H4 (cell line): ENCODE measurements around the gene FBXO11. TPM values are rescaled to one million over a fixed set of nuclear protein-coding genes. Genes with fewer than 3 reads are reported as not detected.
"Not testable (repeated sequence)": the region's sequence is repeated elsewhere in the genome, so short reads cannot be mapped to it uniquely, and the experiment has no call there.

Source experiments
- DNase-seq: peaks from one replicate; pipeline ENCODE4 v3.0.0-alpha.2; 2015; ENCODE audit warnings: low spot score
- total RNA-seq: library from RNA; depleted of rRNA; stranded (reverse); fragments of >200 nt; shearing (Covaris generic); gene quantifications from 2 replicates; pipeline ENCODE4 v1.2.3, GENCODE V29; 2014

The FBXO11 gene
- total RNA-seq, 1 experiment from 2014 or later, result 22.5 TPM

DNA sequence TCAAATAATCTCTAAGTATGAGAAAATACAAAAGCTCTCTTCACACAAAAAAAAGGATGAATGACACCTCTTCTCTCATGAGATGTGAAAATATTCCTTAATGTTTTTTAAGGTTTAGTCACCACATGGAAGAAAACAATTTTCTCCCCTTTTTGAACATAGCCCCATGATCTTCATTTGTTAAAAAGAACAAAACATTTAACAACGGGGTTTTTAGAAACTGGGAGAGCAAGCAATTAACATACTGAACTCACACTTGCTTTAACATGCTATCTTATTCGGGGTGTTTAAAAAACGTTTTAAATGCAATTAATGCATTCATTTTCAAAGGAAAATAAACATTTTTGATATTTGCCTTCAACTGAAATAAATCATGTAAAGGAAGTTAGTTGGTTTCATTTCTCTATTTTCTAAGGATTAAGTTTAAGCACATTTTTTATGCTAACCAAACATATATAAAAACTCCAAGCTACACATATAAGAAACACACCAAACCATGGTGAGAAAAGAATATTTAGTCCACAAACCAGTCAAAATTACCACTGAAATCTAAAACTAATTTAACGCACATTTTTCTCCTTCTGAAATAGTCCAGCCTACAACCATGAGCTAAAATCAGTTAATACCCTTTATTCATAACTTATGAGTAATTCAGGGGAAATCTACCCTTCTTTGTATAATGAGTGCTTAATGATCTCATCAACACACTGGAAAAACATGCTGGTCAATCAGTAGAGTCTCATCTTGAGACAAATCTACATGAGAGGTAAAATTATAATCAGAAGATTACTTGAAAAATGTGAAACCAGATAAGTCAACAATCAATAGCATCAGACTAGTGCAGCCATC, 8.2 kb downstream of the FBXO11 start:
- DNase-seq, result no peak

DNA sequence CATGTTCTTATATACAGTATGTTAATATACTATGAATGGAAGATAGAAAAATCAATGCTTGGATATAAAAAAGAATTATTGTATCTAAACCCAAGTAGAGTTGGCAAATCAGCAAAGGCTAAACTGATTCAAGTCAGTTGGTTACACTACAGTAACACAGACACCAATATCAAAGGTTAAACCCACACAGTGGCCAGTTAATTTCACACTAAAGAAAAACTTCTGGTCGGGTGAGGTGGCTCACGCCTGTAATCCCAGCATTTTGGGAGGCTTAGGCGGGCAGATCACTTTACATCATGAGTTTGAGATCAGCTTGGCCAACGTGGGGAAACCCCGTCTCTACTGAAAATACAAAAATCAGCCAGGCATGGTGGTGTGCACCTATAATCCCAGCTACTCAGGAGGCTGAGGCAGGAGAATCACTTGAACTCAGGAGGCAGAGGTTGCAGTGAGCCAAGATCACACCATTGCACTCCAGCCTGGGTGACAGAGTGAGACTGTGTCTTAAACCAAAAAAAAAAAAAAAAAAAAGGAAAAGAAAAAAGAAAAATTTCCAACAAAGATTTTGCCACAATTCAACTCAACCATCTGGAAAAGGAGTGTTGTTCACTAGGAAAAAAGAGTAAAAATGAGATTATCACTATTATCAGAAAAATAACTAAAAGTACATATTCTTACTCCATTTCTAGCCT, 9.0 kb downstream of the FBXO11 start:
- not testable (repeated sequence) for DNase-seq

DNA sequence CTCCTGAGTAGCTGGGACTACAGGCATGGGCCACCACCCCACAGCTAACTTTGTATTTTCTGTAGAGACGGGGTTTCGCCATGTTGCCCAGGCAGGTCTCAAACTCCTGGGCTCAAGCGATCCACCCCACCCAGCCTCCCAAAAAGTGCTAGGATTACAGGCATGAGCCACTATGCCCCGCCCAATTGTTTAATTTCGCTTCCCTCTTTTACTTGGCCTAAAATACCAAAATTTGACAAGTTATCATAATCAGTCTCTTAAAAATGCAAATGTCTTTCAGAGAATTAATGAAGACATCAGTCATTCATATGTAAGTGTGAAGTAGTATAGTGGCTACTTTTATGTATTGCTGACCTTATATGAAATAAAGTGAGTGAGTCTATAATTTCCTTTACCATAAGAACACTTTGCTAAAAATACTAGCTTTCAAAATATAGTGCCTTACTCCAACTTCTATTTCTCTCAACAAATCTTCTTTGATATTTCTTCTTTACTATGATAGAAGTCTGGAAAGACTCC, 9.8 kb downstream of the FBXO11 start:
- DNase-seq, result no peak

DNA sequence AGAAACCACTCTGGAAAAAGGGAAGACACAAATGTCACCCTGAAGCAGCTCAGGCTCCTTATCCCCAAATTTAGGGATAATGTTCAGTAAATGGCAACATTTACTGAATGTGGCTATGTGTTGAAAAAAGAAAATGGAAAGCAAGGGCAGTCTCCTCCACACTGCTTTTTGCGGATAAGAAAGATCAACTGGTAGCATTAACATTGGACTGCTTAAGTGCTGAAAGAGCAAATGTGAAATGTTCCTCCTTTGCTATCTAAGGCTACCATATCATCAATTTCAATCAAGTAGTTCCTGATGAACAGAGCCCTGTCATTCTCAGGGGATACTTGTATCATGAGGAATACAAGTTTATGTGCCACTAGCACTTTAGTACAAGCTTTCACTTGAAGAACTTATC, 12.5 kb downstream of the FBXO11 start:
- no peak for DNase-seq

DNA sequence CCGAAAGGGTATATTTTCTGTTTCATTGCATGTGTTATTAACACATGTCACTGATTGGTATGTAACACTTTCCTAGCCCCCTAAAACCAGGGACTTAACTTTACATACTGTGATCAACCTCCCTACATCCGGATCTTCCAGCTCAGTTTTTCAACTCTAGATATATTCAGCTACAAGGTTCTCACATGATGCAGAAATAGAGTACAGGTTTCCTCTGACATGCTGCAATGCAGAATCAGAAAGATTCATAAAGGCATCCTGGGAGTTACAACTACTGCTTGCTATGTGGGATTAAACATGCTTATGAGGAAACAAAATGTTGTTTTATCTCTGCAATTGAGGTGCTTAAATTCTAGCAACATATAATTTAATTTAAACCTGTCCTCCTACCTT, 14.0 kb downstream of the FBXO11 start:
- no peak for DNase-seq

DNA sequence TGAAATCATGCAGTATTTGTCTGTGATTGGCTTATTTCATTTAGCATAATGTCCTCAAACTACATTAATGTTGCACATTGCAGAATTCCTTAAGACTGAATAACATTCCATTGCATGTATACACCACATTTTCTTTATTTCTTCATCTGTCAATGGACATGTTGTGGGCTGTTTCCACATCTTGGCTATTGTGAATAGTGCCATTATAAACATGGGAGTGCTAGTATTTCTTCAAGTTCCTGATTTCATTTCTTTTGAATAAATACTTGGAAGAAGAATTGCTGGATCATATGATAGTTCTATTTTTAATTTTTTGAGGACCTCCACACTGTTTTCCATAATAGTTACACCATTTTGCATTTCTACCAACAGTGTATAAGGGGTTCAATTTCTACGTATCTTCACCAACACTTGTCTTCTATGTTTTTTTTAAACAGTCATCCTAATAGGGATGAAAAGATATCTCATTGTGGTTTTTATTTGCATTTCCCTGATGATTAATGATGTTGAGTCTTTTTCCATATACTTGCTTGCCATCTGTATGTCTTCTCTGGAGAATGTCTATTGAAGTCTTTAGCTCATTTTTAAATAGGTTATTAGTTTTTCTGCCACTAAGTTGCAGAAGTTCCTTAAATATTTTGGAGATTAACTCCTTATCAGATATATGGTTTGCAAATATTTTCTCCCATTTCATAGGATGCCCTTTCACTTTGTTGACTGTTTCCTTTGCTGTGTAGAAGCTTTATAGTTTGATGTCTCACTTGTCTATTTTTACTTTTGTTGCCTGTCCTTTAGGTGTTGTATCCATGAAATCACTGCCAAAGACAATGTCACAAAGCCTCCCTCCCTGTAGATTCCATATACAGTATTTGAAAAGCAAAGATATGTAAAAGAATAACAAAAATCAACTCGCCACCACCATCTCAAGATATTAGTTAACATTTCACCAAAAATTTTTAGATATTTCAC, 14.6 kb downstream of the FBXO11 start:
- DNase-seq, result no peak

DNA sequence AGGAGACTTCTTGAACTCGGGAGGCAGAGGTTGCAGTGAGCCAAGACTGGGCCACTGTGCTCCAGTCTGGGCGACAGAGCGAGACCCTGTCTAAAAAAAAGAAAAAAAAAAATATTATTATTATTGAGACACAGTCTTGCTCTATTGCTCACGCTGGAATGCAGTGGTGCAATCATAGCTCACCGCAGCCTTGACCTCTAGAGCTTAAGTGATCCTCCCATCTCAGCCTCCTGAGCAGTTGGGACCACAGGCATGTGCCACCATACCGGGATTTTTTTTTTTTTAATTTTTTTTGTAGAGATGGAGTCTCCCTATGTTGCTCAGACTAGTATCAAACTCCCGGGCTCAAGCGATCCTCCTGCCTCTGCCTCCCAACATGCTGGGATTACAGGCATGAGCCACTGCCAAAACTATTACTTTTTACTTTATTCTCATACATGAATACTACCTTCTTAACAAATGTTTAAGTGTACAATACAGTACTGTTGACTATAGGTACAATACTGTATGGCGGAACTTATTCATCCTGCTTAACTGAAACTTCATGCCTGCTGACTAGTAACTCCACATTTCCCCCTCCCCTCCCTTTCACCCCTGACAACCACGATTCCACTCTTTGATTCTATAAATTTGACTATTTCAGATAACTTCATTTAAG, 15.5 kb downstream of the FBXO11 start:
- DNase-seq, result no peak

DNA sequence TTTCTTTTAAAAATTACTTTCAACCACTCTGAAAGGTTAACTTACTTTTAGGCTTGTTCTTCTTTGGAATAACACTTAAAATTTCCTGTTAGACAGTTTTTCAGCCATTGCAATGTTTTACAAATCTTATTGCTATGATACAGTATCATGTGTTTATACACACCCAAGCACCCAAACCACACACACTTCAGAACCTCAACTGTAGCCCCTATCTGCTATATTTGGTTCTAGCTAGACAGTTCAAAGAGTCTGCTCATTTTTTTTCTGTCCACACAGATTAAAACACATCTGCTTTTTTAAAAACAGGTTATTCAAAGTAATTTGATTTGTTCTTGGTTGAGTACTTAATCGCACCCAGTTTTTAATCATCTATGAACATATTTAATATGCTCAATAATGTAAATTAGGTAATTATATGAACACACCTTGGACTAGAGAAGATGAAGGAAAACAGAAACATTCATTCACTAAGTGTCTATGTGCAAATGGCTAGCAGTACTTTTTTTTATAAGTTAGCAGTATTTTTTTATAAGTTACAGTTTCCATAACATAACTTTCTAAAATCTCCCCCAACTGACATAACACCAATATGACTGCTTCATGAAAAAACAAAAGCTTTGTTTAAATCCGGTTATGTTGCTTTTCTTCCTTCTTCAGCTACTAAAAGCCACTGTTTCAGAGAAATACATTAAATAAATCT, 17.6 kb downstream of the FBXO11 start:
- DNase-seq, result no peak

DNA sequence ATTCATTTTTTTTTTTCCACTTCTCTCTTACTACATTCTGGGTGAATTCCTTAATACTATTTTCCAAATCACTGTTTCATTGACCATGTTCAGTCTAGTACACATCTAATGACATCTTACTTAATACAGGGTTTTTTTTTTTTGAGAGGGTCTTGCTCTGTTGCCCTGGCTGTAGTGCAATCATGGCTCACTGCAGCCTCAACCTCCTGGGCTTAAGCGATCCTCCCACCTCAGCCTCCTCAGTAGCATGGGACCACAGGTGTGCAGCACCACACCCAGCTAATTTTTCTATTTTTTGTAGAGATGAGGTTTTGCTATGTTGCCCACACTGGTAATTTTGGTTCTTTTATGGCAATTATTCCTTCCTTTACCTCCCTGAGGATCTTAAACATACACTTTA, 29.4 kb downstream of the FBXO11 start:
- DNase-seq, result no peak

DNA sequence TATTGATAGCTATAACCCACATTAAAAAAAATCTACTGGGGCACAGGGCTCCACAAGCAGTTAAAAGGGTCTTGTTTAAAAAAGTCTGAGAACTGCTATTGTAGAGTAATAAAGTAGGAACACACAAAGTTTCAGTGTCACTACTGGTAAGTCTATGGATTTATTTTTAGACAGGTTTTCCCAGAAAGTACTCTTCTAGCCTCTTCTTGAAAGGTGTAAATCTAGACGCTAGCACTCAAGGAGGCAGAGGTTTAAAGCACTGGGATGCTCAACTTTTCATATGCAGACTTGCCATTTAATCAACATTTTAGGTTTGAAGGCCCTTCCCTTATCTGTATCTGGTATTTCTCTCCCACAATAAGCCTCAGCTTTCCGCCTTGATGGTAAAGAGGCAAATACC, 33.4 kb downstream of the FBXO11 start:
- DNase-seq, result no peak

DNA sequence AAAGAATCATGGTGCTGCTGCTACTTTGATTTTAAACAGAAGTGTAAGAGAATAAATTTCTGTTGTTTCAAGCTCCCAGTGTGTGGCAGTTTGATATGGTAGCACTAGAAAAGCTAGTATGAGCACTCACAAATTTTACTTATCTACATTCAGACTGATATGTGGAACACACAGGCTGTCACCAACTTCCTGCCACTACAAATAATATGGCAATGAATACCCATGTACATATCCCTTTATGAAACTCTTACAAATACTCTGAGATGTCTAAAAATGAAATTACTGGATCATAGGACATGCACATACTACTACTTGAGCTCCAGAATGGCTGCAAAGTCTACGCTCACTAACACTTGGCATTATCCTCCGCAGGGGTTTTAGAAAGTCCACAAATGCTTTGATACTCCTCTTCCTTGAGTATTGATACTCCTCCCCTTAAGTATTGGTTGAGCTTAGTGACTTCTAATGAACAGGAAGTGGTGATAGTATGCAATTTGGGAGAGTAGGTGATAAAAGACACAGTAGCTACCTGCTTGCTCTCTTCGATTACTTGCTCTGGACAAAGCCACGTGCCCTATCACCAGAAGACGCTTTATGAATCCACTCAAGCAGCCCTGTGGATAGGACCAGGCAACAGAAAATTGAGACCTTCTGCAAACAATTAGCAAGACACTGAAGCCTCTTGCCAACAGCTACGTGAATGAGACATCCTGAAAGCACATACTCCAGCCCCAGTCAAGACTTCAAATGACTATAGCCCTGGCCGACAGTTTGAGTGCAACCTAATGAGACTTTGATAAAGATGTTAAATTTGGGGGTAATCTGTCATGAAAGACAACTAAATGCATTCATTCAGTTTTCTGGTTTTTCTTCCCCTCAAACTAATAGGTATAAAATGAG, 35.4 kb downstream of the FBXO11 start:
- no peak for DNase-seq

DNA sequence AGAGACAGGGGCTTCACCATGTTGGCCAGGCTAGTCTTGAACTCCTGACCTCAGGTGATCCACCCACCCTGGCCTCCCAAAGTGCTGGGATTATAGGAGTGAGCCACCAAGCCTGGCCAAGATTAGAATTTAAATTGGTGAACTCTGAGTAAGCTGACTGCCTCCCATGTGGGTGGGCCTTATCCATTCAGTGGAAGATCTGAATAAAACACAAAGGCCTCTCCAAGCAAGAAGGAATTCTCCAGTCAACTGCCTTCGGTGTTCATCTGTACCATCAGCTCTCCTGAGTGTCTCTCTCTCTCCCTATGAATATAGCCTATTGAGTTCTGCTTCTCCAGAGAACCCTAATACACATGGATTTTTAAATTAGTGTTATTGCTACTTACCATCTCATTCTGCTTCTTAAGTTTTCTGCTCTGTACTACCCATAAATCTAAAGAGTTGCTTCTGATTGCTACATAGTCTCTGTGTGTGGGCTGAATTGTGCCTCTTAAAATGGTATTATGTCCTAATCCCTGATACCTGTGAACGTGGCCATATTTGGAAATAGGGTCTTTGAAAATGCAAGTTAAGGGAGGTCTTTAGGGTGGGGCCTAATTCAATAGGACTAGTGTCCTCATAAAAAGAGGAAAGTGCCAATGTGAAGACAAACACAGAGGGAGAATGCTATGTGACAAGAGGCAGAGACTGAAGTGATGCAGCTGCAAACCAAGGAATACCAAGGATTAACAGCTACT, 36.3 kb downstream of the FBXO11 start:
- DNase-seq, result no peak

DNA sequence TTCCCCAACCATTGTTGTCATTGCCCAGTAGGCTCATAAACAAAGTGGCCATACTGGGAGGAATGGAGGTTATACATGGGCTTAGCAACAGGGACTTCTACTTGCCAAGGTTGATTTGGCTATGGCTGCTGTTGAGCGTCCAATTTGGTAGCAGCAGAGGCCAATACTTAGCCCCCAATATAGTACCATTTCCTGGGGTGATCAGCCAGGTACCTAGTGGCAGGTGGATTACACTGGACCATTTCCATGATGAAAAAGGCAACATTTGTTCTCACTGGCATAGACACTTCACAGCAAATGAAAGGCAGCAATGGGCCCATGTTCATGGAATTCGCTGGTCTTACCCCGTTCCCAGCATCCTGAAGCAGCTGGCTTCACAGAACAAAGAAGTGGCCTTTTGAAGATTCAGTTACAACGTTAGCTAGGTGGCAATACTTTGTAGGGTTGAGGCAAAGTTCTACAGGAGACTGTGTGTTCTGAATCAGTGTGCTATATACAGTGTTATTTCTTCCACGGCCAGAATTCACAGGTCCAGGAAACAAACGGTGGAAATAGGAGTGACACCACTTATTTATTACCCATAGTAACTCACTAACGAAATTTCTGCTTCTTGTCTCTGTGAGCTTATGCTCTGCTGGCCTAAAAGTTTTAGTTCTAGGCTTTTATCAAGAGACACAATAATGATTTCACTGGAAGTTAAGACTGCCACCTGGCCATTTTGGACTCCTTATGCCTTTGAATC, 37.5 kb downstream of the FBXO11 start:
- DNase-seq, result no peak

DNA sequence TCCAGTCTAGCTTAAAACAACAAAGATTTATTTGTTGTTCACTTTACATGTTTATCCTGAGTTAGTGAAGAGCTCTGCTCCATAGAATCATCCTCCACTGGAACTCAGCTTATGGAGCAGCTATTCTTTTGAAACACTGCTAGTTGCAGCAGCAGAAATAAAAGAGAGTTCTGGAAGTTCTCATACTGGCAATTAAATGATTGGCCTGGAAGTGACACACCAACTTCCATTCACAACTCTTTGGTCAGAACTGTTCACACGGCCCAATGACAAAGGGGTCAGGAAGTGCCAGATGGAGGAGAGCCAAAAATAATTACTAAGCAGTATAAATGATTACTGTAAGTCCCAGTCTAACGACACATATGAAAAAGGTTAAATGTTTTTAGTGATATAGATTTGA, 39.1 kb downstream of the FBXO11 start:
- peak; percentile 53 for DNase-seq

DNA sequence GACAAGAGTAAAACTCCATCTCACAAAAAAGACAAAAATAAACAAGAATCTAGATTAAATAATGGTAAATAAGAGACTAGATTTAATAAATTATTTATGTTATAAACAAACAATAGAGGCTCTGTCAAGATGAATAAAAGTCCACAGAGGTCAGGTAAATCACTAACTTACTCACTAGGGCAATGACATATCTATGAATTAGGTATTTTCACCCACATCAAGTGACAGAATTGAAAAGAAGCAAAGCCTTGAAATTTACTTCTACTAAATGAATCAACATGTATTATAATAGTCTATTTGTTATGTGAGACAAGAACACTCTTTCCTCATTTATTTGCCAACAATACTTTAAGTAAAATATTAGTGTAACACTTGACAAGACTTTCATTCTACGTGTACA, 41.7 kb downstream of the FBXO11 start:
- no peak for DNase-seq

DNA sequence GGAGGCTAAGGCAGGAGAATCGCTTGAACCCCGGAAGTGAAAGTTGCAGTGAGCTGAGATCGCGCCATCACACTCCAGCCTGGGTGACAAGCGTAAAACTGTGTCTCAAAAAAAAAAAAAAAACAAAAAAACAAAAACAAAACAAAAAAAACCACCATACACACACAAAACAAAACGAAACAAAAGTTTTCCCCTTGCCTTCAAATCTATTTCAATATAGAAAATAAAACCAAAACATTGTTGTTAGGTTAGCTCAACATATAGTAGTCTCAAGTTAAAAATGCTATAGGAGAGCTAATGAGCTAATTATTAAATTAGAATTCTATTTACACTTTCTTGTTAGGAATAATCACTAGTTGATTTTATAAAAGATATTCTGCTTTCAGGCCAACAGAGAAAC, 43.3 kb downstream of the FBXO11 start:
- DNase-seq, result no peak

DNA sequence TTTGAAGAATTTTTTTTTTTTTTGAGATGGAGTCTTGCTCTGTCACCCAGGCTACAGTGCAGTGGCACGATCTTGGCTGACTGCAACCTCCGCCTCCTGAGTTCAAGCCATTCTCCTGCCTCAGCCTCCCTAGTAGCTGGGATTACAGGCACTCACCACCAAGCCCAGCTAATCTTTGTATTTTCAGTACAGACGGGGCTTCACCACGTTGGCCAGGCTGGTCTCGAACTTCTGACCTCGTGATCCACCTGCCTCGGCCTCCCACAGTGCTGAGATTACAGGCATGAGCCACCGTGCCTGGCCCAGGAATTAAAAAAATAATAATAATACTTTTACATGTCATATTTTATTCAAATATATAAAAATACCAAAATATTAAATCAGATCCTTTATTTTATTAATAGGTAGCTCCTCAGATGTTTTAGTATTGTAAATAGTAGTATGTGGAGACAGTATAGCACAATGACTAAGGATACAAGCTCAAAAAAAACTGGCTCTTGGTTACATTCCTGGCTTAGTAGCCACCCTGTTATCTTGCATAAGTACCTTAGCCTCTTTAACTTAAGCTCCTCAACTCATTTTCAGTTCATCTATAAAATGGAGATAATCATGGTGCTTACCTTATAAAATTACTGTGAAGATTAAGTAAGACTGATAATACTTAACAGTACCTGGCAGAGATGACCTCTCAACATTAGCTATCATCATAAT, 53.1 kb downstream of the FBXO11 start:
- DNase-seq, result not testable (repeated sequence)

DNA sequence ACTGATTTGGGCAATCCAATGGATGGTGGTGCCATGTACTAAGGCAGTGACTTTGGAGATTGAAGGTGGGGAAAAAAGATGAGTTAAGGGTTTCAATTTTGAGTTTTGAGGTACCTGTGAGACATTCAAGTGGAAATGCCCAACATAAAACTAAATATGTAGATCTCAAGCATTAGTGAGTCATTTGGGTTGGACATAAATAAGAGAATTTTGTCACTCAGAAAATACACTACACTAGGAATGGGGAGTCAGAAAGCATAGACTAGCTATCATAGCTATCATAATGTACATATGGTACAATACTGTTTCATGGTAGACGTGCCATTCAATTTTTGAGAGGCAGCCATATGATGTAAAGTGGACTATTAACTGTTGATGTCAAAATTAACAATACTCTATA, 56.1 kb downstream of the FBXO11 start:
- DNase-seq, result no peak
